Stimulated activated CD4-positive, alpha-beta T cell treated with anti-CD3 and anti-CD28 coated beads, Interleukin-15, amount 100 ng/mL, for 48 hours (primary cell): ENCODE results near the gene SPC24.
"Not testable (repeated sequence)": the region's sequence is repeated elsewhere in the genome, so short reads cannot be mapped to it uniquely, and the experiment has no call there.

Experiments
- DNase-seq, 2 donors: peaks; one replicate each; pipeline ENCODE4 v3.0.0-alpha.2; 2020; ENCODE audit warnings: low read depth in 2 of 2

The SPC24 gene

GRCh38 chr19:11166281-11167142 is 10.9 kb upstream of the SPC24 start:
- DNase-seq: no peak

DNA sequence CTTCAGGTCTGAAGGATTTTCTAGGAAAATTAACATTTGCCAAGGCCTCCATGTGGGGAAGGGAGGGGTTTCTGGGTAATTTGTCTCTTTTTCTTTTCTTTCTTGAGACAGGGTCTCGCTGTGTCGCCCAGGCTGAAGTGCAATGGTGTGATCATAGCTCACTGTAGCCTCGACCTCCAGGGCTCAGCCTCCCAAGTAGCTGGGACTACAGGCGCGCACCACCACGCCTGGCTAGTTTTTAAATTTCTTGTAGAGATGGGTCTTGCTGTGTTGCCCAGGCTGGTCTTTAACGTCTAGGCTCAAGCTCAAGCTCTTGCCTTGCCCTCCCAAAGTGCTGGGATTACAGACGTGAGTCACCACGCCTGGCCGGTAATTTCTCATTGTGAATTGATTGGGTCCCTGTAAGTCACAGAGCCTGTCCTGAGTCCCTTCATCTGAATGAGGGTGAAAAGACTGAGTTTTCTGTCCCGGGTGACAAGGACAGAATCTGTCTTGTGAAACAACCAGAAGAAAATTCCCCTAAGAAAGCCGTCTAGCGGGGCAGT is 10.0 kb upstream of the SPC24 start:
- no peak for DNase-seq

- DNase-seq: no peak
Observed at GRCh38 chr19:11164879-11165406, 9.4 kb upstream of the SPC24 start.

DNA sequence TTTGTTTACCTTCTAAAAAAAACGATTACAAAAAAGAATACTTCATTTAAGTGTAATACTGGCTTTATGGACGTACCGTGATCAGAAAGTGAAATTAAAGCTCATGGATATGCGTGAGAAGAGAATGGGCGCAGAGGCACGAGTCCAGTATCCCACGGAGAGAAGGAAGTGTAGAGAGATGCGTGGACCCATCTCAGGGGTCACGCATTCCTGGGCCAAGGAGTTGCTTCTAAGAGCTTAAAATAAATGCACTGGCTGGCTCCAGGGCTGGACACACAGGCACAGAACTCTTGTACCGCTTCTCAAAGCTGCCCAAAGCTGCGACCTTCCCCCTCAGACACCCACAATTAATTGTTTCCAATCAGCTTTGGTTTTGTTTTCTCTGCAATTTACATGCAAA is 8.7 kb upstream of the SPC24 start:
- no peak for DNase-seq

GRCh38 chr19:11160440-11160768 is 4.8 kb upstream of the SPC24 start:
- DNase-seq: not testable (repeated sequence)

DNA sequence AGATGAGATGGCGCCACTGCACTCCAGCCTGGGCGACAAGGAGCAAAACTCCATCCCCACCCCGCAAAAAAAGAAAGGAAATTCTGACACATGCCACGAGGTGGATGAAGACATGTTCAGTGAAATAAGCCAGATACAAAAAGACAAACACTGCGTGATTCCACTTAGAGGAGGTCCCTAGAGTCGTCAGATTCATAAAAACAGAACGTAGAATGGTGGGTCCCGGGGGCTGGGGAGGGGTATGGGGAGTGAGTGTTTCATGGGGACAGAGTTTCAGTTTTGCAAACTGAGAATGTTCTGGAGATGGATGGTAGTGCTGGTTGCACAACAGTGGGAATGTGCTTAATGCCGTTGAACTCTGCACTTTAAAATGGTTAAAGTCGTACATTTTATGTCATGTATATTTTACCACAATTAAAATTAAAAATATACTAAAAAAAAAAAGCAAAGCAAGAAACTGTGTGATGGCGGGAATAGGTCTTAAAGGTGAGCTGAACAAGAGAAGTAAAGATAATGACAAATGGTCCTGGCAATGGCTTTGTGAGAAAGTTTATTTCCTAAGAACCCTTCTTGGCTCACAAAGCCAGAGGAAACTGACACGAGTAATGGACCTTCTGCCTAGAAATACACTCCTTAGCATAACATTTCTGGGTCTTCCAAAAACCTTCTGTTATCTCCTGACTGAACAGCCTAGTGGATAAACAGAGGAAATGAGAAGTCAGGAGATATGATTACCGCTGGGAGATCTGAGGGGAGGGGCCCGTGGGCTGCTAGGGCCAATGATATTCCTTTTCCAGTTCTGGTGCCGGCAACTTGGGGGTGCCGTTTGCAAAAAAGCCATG is 4.2 kb upstream of the SPC24 start:
- no peak for DNase-seq

DNA sequence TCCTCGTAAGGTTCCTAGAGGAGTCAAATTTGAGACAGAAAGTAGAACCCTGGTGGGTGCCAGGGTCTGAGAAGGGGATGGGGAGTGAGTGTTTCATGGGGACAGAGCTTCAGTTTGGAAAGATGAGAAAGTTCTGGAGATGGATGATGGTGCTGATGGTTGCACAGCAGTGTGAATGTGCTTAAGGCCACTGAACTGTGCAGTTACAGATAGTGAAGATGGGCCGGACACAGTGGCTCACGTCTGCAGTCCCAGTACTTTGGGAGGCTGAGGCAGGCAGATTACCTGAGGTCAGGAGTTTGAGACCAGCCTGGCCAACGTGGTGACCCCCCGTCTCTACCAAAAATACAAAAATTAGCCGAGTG is 917 bp downstream of the SPC24 start:
- no peak for DNase-seq

GRCh38 chr19:11152318-11153062 is 3.1 kb downstream of the SPC24 start:
- no peak for DNase-seq

DNA sequence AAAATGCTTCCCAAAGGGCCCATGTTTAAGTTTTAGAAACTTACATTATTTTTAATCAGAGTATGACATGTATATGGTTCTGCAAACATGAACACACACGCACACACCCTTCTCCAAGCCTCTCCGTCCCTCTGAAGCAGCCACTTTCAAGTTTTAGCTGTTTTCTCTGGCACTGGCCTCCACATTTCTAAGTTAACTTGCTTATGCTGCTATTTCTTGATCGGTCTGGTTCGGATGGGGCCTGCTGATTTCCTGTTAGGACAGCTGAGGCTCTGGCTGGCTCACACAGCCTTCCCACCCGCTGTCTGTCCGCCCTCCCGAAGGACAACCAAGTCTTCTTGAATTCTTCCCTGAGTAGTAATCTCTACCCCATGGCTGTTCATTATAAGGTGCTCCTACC is 4.4 kb downstream of the SPC24 start:
- no peak for DNase-seq

DNA sequence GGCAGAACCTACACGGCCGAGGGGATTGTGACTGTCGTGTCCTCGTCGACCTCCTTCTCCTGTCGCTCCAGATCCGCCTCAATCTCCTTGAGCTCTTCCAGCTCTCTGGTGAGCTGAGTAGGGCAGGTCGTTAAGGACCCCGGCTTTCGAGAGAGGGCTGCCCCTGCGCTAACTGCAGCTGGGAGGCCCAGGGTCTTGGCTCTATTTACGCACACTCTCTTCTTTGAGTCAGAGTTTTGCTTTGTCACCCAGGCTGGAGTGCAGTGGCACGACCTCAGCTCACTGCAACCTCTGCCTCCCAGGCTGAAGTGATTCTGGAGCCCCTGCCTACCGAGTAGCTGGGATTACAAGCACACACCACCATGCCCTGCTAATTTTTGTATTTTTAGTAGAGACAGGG is 7.6 kb downstream of the SPC24 start:
- no peak for DNase-seq

GRCh38 chr19:11145536-11145924 is 10.1 kb downstream of the SPC24 start:
- DNase-seq: no peak

DNA sequence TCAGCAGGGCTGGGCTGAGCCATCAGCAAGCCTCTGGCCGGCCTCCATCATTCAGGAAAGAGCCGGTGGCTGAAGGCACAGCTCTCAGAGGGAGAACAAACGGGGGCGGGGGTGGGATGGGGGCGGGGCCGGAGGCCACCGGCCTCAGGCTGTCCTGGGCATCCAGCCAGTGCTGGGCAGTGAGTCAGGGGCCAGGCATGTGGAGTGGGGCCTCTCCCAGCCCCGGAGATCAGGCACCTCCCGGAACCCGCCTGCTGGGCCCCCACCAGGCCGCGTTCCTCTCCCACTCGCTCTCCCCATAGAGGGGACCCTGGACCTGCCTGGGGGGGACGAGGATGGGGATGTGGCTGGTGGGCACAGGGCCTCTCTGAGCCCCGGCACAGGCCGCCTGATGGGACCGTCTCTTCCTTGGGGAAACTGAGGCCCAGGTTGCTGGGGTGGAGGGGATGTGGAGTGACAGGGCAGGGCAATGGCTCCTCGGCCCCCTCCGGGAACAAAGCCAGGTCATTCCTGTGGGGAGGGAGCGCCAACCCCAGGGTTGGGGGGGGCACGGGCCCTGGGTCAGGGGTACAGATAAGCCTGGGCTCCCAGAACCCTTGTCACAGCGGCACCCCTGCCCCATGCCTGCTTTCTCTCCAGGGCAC is 12.9 kb downstream of the SPC24 start:
- DNase-seq: no peak

DNA sequence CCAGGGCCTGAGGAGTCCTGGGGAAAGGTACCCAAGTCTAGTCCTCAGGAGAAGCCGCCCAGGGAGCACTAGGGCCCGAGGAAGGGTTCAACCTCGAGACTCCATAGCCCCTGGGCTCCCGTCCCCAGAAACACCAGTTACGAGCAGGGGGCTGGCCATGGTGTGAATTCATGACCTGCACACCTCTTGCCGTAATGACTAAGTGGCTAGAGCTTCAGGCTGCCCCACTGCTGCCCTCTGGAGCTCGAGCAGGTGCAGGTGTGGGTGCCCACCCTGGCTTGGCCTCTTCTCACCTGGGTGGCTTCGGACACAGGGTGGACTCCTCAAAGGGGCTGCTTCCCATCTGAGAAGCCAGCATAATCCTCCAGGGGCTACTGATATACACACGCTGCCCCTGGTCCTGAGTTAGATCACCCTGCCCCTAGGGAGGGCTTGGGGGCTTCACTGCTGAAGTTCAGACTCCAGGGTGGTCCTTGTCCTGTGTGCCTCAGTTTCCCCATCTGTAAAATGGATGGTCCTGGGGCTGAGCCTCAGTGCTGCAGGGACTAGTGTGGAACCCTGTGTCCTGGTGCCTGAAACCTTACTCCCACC is 13.6 kb downstream of the SPC24 start:
- DNase-seq: no peak

- no peak for DNase-seq
Observed at GRCh38 chr19:11140896-11141295, 14.7 kb downstream of the SPC24 start.

DNA sequence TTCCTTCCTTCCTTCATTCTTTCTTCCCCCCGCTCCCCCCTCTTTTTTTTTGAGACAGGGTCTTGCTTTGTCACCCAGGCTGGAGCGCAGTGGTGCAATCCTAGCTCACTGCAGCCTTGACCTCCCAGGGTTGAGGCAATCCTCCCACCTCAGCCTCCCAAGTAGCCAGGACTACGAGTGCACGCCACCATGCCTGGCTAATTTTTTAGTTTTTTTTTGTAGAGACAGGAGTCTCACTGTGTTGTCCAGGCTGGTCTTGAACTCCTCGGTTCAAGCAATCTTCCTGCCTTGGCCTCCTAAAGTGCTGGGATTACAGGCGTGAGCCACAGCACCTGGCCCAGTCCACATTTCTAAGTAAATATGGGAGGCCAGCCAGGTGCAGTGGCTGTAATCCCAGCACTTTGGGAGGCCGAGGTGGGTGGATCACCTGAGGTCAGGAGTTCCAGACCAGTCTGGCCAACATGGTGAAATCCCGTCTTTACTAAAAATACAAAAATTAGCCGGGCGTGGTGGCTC is 15.5 kb downstream of the SPC24 start:
- not testable (repeated sequence) for DNase-seq

DNA sequence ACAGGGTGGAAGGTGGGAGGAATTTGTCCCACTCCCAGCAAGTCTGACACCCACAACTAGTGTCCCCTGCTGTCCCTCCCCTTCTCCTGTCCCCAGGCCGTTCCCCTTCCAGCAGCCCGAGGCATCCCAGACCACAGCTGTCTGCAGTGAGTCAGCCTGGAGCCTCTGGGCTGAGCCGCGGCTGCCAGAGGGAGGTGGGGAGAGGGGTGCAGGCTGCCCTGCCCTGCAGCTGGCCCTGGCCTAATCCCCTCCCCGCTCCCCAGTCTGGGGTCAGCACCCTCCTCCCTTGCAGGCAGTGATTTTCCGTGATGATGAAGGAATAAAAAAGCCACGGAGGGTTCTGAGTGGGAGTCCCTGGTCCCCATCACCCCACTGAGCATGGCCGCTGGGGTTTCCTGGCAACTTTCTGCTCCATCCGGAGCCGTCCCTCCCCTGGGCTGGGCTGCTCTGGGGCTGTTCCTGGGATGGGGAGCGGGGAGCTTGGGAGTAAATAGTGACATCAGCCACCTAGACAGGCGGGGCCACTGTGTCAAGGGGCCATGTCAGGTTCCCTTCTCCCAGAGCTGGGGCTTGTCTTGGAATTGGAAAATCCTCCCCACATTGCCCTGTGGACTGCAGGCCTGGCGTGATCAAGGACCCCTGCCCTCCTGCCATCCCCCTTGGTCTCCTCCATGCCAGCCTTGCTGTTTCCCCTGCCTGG is 16.8 kb downstream of the SPC24 start:
- no peak for DNase-seq

GRCh38 chr19:11137542-11138384 is 17.8 kb downstream of the SPC24 start:
- DNase-seq: peak in 1 of 2 donors; percentile 42

- DNase-seq: no peak
Observed at GRCh38 chr19:11136400-11137101, 19.0 kb downstream of the SPC24 start.

GRCh38 chr19:11131471-11131870 is 24.1 kb downstream of the SPC24 start:
- DNase-seq: no peak
